ENCODE results near the gene PRKACB.

DNA sequence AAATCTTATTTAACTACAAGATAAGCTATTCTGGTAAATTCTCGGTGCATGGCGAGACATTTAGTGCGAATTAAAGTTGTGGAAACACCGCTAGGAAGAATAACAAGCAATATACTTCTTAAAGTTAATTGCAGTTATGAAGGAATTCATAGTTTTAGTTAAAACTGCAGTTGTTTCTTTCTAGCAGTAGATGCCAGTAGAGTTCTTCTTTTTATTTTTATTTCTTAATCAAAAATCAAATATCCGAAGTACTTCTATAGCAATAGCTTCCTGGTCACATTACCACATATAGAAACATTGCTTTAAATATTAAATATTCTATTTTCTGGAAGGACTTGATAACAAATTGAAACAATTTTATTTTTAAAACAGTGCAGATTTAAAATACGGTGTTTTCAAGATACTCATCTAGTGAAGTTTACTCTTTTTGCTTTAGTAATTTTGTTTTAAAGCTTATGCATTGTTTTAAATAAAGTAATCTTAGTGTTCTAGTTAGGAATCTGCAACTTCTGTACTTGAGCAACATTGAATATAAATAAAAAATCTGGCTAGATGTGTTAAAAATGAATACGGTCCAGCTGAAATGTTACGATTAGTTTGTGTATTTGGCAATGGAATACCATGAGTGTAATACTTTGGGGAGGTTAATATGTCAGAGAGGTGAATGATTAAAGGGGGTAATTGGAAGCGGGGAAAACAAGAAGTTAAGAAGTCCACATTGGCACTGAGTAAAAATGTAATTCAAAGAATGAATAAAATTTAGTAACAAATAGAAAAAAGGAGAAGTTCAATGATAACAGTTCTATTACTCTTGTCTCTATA, 2.7 kb upstream of the PRKACB start:
- no peak for TF ChIP-seq EZH2 (IDR thresholded peaks at IDR 0.05)
- TF ChIP-seq, protein P1, sequence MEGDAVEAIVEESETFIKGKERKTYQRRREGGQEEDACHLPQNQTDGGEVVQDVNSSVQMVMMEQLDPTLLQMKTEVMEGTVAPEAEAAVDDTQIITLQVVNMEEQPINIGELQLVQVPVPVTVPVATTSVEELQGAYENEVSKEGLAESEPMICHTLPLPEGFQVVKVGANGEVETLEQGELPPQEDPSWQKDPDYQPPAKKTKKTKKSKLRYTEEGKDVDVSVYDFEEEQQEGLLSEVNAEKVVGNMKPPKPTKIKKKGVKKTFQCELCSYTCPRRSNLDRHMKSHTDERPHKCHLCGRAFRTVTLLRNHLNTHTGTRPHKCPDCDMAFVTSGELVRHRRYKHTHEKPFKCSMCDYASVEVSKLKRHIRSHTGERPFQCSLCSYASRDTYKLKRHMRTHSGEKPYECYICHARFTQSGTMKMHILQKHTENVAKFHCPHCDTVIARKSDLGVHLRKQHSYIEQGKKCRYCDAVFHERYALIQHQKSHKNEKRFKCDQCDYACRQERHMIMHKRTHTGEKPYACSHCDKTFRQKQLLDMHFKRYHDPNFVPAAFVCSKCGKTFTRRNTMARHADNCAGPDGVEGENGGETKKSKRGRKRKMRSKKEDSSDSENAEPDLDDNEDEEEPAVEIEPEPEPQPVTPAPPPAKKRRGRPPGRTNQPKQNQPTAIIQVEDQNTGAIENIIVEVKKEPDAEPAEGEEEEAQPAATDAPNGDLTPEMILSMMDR (IDR thresholded peaks at IDR 0.05) = peak; percentile 35
